ENCODE data around the gene SORCS3.

The SORCS3 gene

GRCh38 chr10:105104297-105104696, 463.2 kb downstream of the SORCS3 start:
- TF ChIP-seq, protein P1, sequence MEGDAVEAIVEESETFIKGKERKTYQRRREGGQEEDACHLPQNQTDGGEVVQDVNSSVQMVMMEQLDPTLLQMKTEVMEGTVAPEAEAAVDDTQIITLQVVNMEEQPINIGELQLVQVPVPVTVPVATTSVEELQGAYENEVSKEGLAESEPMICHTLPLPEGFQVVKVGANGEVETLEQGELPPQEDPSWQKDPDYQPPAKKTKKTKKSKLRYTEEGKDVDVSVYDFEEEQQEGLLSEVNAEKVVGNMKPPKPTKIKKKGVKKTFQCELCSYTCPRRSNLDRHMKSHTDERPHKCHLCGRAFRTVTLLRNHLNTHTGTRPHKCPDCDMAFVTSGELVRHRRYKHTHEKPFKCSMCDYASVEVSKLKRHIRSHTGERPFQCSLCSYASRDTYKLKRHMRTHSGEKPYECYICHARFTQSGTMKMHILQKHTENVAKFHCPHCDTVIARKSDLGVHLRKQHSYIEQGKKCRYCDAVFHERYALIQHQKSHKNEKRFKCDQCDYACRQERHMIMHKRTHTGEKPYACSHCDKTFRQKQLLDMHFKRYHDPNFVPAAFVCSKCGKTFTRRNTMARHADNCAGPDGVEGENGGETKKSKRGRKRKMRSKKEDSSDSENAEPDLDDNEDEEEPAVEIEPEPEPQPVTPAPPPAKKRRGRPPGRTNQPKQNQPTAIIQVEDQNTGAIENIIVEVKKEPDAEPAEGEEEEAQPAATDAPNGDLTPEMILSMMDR (IDR thresholded peaks at IDR 0.05; ENCODE audit: low read depth, low read length) = no peak
- TF ChIP-seq, protein P2, sequence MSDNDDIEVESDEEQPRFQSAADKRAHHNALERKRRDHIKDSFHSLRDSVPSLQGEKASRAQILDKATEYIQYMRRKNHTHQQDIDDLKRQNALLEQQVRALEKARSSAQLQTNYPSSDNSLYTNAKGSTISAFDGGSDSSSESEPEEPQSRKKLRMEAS (IDR thresholded peaks at IDR 0.05; ENCODE audit: low read depth, low read length) = no peak
- TF ChIP-seq MYC (IDR thresholded peaks at IDR 0.05; ENCODE audit: low read depth, low read length) (no peak), POLR2A (IDR thresholded peaks at IDR 0.05; ENCODE audit: extremely low read depth, insufficient read length) (no peak)
- no peak overlapping the region for H3K4me3 ChIP-seq (ENCODE audit: low read depth, low read length)
- DNase-seq (ENCODE audit: low read depth) = no peak

DNA sequence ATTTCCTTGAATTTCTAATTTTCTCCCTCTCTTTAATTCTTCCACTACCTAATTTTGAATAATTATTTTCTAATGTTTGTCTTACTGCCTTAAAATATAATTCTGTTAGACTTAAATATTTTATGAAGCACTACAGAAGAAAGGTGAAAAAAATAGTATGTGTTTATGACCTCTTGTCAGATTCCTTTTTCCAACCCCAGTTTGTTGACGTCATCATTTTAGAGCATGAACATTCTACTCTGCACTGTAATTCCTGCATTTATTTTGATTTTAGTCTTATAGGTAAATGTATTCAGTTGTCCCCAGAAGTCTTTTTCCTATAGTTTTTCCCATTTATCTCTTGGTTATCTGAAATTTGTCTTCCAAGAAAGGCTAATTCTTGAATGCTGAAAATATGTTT, 468.1 kb downstream of the SORCS3 start:
- TF ChIP-seq POLR2A (IDR thresholded peaks at IDR 0.05; ENCODE audit: extremely low read depth, insufficient read length) = no peak
- TF ChIP-seq, protein P1 (IDR thresholded peaks at IDR 0.05; ENCODE audit: low read depth, low read length) = no peak
- TF ChIP-seq, protein P2 (IDR thresholded peaks at IDR 0.05; ENCODE audit: low read depth, low read length) = no peak
- no peak for TF ChIP-seq MYC (IDR thresholded peaks at IDR 0.05; ENCODE audit: low read depth, low read length)
- H3K4me3 ChIP-seq (ENCODE audit: low read depth, low read length) = no peak overlapping the region
- no peak for DNase-seq (ENCODE audit: low read depth)

DNA sequence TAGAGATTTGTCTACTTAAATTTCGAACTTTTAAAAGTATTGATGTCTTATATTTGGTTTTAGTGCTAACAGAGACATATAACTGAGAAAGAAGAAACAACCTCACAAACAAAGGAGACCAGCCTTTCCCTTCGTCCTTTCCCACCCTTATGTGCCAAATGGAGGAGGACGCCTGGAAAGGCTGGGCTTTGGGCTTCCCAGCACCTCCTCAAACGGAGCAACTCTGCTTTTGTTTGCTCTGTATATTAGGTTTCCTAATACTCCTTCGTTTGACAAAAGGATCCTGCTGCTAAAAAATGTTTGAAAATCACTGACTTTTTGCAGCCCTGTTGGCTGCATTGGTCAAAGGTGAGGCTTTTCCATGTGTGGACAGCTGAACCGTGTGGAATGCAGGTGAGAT, 471.8 kb downstream of the SORCS3 start:
- TF ChIP-seq, protein P1 (IDR thresholded peaks at IDR 0.05; ENCODE audit: low read depth, low read length) = no peak
- TF ChIP-seq POLR2A (IDR thresholded peaks at IDR 0.05; ENCODE audit: extremely low read depth, insufficient read length) = no peak
- TF ChIP-seq MYC (IDR thresholded peaks at IDR 0.05; ENCODE audit: low read depth, low read length) = no peak
- no peak for DNase-seq (ENCODE audit: low read depth)

DNA sequence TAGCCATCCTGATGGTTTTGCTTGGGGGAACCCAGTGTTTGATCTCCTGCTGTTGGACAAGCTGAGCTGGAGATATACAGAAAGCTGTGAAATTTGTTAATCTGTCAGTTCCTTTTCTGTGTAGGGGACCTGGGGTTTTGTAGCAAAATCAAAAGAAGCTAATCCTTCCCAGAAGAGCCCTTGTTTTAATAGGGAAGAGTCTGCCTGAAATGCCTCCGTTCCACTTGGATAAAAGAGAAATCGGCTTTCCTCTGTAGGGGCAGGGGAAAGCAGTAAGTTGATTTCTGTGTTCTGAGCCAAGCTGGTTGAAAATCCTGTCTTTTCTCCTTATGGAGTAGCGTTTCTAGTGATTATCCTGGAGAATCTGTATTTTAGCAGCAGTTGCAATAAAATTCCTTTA, 472.6 kb downstream of the SORCS3 start:
- H3K4me3 ChIP-seq (ENCODE audit: low read depth, low read length) = no peak overlapping the region
- TF ChIP-seq, protein P1 (IDR thresholded peaks at IDR 0.05; ENCODE audit: low read depth, low read length) = no peak
- no peak for TF ChIP-seq POLR2A (IDR thresholded peaks at IDR 0.05; ENCODE audit: extremely low read depth, insufficient read length)
- no peak for TF ChIP-seq MYC (IDR thresholded peaks at IDR 0.05; ENCODE audit: low read depth, low read length)
- TF ChIP-seq, protein P2 (IDR thresholded peaks at IDR 0.05; ENCODE audit: low read depth, low read length) = no peak
- DNase-seq (ENCODE audit: low read depth) = no peak

More for the DNA sequence above, 471.8 kb downstream of the SORCS3 start:
- no peak overlapping the region for H3K4me3 ChIP-seq (ENCODE audit: low read depth, low read length)

GRCh38 chr10:105121743-105122142, 480.7 kb downstream of the SORCS3 start:
- TF ChIP-seq, protein P2 (IDR thresholded peaks at IDR 0.05; ENCODE audit: low read depth, low read length) = no peak
- DNase-seq (ENCODE audit: low read depth) = no peak
- no peak overlapping the region for H3K4me3 ChIP-seq (ENCODE audit: low read depth, low read length)

- TF ChIP-seq MYC (IDR thresholded peaks at IDR 0.05; ENCODE audit: low read depth, low read length) (no peak), POLR2A (IDR thresholded peaks at IDR 0.05; ENCODE audit: extremely low read depth, insufficient read length) (no peak)
- TF ChIP-seq, protein P1 (IDR thresholded peaks at IDR 0.05; ENCODE audit: low read depth, low read length) = no peak
- TF ChIP-seq, protein P2 (IDR thresholded peaks at IDR 0.05; ENCODE audit: low read depth, low read length) = no peak
- H3K4me3 ChIP-seq (ENCODE audit: low read depth, low read length) = no peak overlapping the region
- no peak for DNase-seq (ENCODE audit: low read depth)
Measured at GRCh38 chr10:105128111-105128510, 487.0 kb downstream of the SORCS3 start.
